OCI-LY1 (cell line): ENCODE measurements around the gene ERG.

Experiments
- H2AFZ ChIP-seq: fragments of 200-600 bp; sonication (generic), shearing (Covaris generic); 2 replicates; pipeline ENCODE4 v1.6.0; 2014; ENCODE audit warnings: antibody characterized with exemption, mild to moderate bottlenecking, low read length
- H3F3A ChIP-seq: fragments of 200-600 bp; sonication (generic), shearing (Covaris generic); 2 replicates; pipeline ENCODE4 v1.6.0; 2014; ENCODE audit warnings: mild to moderate bottlenecking, antibody characterized with exemption, low read length, moderate library complexity; ENCODE audit not compliant: insufficient read depth
- H3K27ac ChIP-seq: fragments of 200-600 bp; sonication (generic); 2 replicates; pipeline ENCODE4 v1.5.1; 2014; ENCODE audit warnings: low read length, mixed run types, mild to moderate bottlenecking, low read depth; ENCODE audit not compliant: poor library complexity, severe bottlenecking
- H3K27me3 ChIP-seq: fragments of 200-600 bp; sonication (generic); 2 replicates; pipeline ENCODE4 v1.6.0; 2014; ENCODE audit warnings: antibody characterized with exemption, mild to moderate bottlenecking, low read length, moderate library complexity; ENCODE audit not compliant: insufficient read depth
- H3K36me3 ChIP-seq: fragments of 200-600 bp; sonication (generic); 2 replicates; pipeline ENCODE4 v1.6.1; 2014; ENCODE audit warnings: mild to moderate bottlenecking, antibody characterized with exemption, low read length, moderate library complexity, mixed read lengths; ENCODE audit not compliant: insufficient read depth
- H3K4me1 ChIP-seq: fragments of 200-600 bp; sonication (generic); 2 replicates; pipeline ENCODE4 v1.5.1; 2014; ENCODE audit warnings: mild to moderate bottlenecking, low read length, moderate library complexity; ENCODE audit not compliant: insufficient read depth, severe bottlenecking
- H3K4me2 ChIP-seq: fragments of 200-600 bp; sonication (generic), shearing (Covaris generic); 2 replicates; pipeline ENCODE4 v1.6.1; 2014; ENCODE audit warnings: low read length
- H3K4me3 ChIP-seq: fragments of 200-600 bp; sonication (generic); 2 replicates; pipeline ENCODE4 v1.5.1; 2014; ENCODE audit warnings: low read length, low read depth, mild to moderate bottlenecking, mixed read lengths; ENCODE audit not compliant: poor library complexity, severe bottlenecking
- H3K79me2 ChIP-seq: fragments of 200-600 bp; shearing (Covaris generic); 2 replicates; pipeline ENCODE4 v1.6.1; 2016; ENCODE audit warnings: mixed run types, low read length, mixed read lengths; ENCODE audit not compliant: insufficient read depth
- H3K9ac ChIP-seq: fragments of 200-600 bp; sonication (generic), shearing (Covaris generic); 2 replicates; pipeline ENCODE4 v1.6.1; 2014; ENCODE audit warnings: mild to moderate bottlenecking, low read length, mixed read lengths
- H3K9me2 ChIP-seq: fragments of 200-600 bp; sonication (generic), shearing (Covaris generic); 2 replicates; pipeline ENCODE4 v1.6.1; 2014; ENCODE audit warnings: low read depth, mild to moderate bottlenecking, low read length, mixed read lengths
- H3K9me3 ChIP-seq: fragments of 200-600 bp; shearing (Covaris generic); 2 replicates; pipeline ENCODE4 v1.6.1; 2014; ENCODE audit warnings: low read length, mixed read lengths
- H4K20me1 ChIP-seq: fragments of 200-600 bp; sonication (generic), shearing (Covaris generic); 2 replicates; pipeline ENCODE4 v1.6.0; 2016; ENCODE audit warnings: mild to moderate bottlenecking, low read length; ENCODE audit not compliant: insufficient read depth
- EZH2 ChIP-seq: fragments of 200-600 bp; sonication (generic), shearing (Covaris generic); IDR thresholded peaks from 2 replicates; pipeline ENCODE4 v1.8.0; 2017; ENCODE audit warnings: borderline replicate concordance, mixed run types, mild to moderate bottlenecking, antibody characterized with exemption, low read length, moderate library complexity, mixed read lengths
- TF ChIP-seq, protein P1 (sequence below): fragments of 200-600 bp; sonication (generic), shearing (Covaris generic); IDR thresholded peaks from 2 replicates; pipeline ENCODE4 v1.5.1; 2017; ENCODE audit warnings: mild to moderate bottlenecking, antibody characterized with exemption, low read length, moderate library complexity, mixed read lengths

Gene ERG

DNA sequence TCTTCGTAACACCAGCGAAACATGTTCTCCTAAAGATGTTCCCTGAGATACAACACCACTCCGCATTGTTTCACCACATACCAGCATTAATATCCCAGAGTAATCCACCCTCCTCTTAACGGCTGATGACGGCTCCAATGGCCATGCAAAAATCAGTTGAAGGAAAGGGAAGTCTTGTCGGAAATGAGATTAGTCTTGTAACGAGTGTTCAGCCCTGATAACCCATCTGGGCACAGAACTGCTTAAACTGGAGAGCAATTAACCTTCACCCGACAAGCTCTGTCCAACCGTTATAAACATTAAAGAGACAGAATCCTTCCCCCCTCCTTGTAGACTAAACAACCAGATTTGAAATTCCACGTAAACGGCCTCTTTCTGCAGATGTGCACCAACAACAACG, 21.9 kb downstream of the ERG start:
- Histone ChIP-seq H3K9me2 (no peaks in the 10 kb centered on the region), H3F3A (no peaks in the 10 kb centered on the region), H3K4me2 (no peak overlapping the region), H3K79me2 (no peaks in the 10 kb centered on the region), H2AFZ (no peak overlapping the region), H3K4me3 (no peak overlapping the region), H3K9ac (no peak overlapping the region), H3K27ac (no peak overlapping the region), H4K20me1 (no peaks in the 10 kb centered on the region), H3K9me3 (no peaks in the 10 kb centered on the region), H3K36me3 (no peaks in the 10 kb centered on the region), H3K4me1 (no peaks in the 10 kb centered on the region), H3K27me3 (no peaks in the 10 kb centered on the region)
- TF ChIP-seq EZH2: no peak
- TF ChIP-seq, protein P1, sequence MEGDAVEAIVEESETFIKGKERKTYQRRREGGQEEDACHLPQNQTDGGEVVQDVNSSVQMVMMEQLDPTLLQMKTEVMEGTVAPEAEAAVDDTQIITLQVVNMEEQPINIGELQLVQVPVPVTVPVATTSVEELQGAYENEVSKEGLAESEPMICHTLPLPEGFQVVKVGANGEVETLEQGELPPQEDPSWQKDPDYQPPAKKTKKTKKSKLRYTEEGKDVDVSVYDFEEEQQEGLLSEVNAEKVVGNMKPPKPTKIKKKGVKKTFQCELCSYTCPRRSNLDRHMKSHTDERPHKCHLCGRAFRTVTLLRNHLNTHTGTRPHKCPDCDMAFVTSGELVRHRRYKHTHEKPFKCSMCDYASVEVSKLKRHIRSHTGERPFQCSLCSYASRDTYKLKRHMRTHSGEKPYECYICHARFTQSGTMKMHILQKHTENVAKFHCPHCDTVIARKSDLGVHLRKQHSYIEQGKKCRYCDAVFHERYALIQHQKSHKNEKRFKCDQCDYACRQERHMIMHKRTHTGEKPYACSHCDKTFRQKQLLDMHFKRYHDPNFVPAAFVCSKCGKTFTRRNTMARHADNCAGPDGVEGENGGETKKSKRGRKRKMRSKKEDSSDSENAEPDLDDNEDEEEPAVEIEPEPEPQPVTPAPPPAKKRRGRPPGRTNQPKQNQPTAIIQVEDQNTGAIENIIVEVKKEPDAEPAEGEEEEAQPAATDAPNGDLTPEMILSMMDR: no peak

DNA sequence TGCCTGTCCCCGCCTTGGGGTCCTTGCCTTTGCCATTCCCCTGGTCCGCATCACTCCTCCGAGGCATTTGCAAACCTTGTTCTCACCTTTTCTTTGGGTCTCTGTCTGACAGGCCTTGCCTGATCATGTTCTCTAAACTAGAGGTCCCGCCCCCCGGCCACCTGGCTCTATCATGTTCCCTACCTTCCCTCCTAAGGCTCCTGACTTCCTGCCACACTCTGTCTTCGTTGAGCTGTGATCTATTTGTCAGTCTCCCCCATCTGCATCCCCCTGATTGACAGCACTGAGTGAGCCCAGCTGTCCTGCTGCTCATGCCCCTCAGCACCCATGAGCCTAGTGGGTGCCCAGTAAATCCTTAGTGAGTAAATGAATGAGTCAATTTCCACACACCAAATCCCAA, 22.8 kb downstream of the ERG start:
- no peaks in the 10 kb centered on the region for H3K9me2 ChIP-seq
- no peaks in the 10 kb centered on the region for H3K36me3 ChIP-seq
- H3K4me2 ChIP-seq: no peak overlapping the region
- H3K27ac ChIP-seq: no peak overlapping the region
- H3K9ac ChIP-seq: no peak overlapping the region
- TF ChIP-seq, protein P1: no peak
- no peak for TF ChIP-seq EZH2
- H3K9me3 ChIP-seq: no peaks in the 10 kb centered on the region
- H3K79me2 ChIP-seq: no peaks in the 10 kb centered on the region
- no peaks in the 10 kb centered on the region for H3F3A ChIP-seq
- H3K4me1 ChIP-seq: no peaks in the 10 kb centered on the region
- H3K27me3 ChIP-seq: no peaks in the 10 kb centered on the region
- no peak overlapping the region for H2AFZ ChIP-seq
- H4K20me1 ChIP-seq: no peaks in the 10 kb centered on the region
- no peak overlapping the region for H3K4me3 ChIP-seq

DNA sequence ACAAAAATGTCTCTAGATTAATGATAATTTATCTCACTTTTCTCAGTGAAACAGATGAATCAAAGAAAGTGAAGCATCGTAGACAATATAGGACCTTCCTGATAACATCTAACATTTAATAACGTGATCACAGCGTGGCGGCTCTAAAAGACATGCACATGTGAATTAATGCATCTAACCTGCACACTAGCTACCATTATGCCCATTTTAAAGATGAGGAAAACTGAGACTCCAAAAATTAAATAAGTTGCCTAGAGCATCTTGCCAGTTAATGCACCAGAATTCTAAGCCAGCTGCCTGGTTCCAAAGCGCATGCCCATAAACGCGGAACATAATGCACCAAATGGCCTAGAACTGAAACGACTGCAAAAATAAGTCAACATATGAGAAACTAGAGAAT, 23.5 kb downstream of the ERG start:
- no peaks in the 10 kb centered on the region for H4K20me1 ChIP-seq
- no peak overlapping the region for H3K27ac ChIP-seq
- no peaks in the 10 kb centered on the region for H3K36me3 ChIP-seq
- TF ChIP-seq, protein P1: no peak
- no peak for TF ChIP-seq EZH2
- H3K9me3 ChIP-seq: no peaks in the 10 kb centered on the region
- no peaks in the 10 kb centered on the region for H3F3A ChIP-seq
- H3K79me2 ChIP-seq: no peaks in the 10 kb centered on the region
- H3K27me3 ChIP-seq: no peaks in the 10 kb centered on the region
- H3K4me3 ChIP-seq: no peak overlapping the region
- no peak overlapping the region for H3K4me2 ChIP-seq
- no peak overlapping the region for H2AFZ ChIP-seq
- no peaks in the 10 kb centered on the region for H3K4me1 ChIP-seq
- H3K9ac ChIP-seq: no peak overlapping the region
- no peaks in the 10 kb centered on the region for H3K9me2 ChIP-seq
